Measurements from ENCODE around the gene FCRL2. TPM values are rescaled to one million over a fixed set of nuclear protein-coding genes. Genes with fewer than 3 reads are reported as not detected.

The FCRL2 gene
- total RNA-seq, 2 donors from 2014 or later: not detected

DNA sequence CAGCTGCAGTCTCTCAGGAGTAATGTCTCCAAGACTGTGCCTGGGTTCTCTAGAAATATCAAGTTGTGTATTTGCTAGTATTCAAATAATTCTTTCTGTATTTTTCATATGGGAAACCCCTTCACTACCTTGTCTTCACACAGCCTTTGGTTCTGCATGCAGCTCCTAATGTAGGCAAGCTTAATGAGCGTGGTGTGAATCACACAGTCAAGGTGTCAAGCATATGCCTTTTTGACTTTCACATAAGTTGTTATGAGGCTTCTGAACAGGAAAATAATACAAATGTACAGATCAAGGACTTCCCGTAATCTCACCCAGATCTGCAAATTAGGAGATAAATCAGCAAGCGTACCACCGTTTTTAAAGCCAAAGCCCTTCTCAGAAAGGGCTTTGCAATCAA, 76.2 kb downstream of the FCRL2 start, which contains the start of gene FCRL3:
TSS of gene FCRL3 (minus strand) at position 38 of the 400 bp plus-strand sequence. CDS start 280 bp downstream, outside the sequence.
- no peak within 1 kb of the TSS for H3K4me3 ChIP-seq

DNA sequence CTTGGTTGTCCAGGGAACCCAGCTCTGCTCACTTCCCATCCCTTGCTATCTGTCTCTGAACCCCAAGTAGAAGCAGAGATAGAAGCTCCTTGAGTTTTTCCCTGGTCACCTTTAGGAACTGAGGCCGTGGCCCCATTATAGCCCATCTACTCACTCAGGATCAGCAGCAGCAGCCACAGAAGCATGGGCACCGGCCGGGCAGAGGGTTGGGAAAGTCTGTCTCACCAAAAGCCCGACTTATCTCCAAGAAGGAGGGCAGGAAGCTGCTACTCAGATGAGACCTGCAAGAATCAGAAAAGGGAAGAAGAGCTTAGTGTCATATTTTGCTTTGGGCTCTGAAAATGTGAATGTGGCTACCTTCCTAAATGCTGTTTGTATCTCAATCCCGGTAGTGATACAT, 76.6 kb downstream of the FCRL2 start:
- no peak overlapping the region for H3K27ac ChIP-seq
- H3K4me3 ChIP-seq: no peak overlapping the region
- ATAC-seq (ENCODE audit: insufficient number of reproducible peaks, low FRiP score, low read depth): no peak
- DNase-seq (ENCODE audit: low spot score): no peak
- TF ChIP-seq, protein P1, sequence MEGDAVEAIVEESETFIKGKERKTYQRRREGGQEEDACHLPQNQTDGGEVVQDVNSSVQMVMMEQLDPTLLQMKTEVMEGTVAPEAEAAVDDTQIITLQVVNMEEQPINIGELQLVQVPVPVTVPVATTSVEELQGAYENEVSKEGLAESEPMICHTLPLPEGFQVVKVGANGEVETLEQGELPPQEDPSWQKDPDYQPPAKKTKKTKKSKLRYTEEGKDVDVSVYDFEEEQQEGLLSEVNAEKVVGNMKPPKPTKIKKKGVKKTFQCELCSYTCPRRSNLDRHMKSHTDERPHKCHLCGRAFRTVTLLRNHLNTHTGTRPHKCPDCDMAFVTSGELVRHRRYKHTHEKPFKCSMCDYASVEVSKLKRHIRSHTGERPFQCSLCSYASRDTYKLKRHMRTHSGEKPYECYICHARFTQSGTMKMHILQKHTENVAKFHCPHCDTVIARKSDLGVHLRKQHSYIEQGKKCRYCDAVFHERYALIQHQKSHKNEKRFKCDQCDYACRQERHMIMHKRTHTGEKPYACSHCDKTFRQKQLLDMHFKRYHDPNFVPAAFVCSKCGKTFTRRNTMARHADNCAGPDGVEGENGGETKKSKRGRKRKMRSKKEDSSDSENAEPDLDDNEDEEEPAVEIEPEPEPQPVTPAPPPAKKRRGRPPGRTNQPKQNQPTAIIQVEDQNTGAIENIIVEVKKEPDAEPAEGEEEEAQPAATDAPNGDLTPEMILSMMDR (IDR thresholded peaks at IDR 0.05): no peak
- no peaks in the 10 kb centered on the region for H3K4me1 ChIP-seq (ENCODE audit: control insufficient read depth in 1 of 2, low read depth in 2 of 2)
- no peaks in the 10 kb centered on the region for H3K36me3 ChIP-seq
- H3K27me3 ChIP-seq (replicated peaks; ENCODE audit: insufficient read depth): no peaks in the 10 kb centered on the region
- no peaks in the 10 kb centered on the region for H3K9me3 ChIP-seq

More for the DNA sequence above, 76.2 kb downstream of the FCRL2 start, which contains the start of gene FCRL3:
- no peaks in the 10 kb centered on the region for H3K36me3 ChIP-seq
- H3K4me1 ChIP-seq (ENCODE audit: control insufficient read depth in 1 of 2, low read depth in 2 of 2): no peaks in the 10 kb centered on the region
- no peak for DNase-seq (ENCODE audit: low spot score)
- no peak for ATAC-seq (ENCODE audit: insufficient number of reproducible peaks, low FRiP score, low read depth)
- no peaks in the 10 kb centered on the region for H3K9me3 ChIP-seq
- TF ChIP-seq, protein P1 (IDR thresholded peaks at IDR 0.05): no peak
- no peak within 1 kb of the TSS for H3K27ac ChIP-seq
- H3K27me3 ChIP-seq (replicated peaks; ENCODE audit: insufficient read depth): no peaks in the 10 kb centered on the region

DNA sequence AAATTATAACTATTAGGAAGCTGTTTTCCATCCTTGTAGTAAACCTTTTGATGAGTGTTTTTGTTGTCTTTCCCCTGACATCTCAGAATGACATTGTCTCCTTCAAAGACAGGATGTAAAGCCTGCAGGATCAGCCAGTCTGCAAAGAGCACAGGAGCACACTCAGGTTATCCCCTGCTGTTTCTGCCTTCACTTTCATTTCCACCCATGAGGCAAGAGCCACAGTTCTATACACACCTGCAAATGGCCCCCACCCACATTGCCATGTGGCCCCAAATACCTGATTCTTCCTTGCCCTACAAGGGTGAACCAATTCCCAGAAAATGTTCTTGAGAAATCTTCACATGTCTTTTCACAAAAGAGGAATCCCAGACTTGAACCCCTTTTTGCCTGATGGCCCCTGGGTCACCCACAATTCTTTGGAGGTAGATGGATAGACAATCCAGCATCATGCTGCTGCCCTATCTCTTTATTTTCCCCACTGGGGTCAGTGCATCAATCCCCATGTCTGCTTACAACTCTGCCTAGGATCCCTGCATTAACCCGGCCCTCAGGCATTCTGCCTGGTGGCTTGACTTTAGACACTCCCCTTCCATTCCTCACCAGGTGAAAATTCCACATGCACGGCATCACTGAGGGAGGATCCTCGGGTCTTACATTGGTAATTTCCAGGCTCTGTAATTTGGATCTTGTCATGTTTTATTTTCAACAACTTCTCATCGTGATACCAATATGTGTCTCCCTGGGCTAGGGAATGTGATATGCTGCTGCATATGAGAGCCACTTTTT, 79.0 kb downstream of the FCRL2 start:
- no peaks in the 10 kb centered on the region for H3K36me3 ChIP-seq
- no peak overlapping the region for H3K27ac ChIP-seq
- no peaks in the 10 kb centered on the region for H3K4me1 ChIP-seq (ENCODE audit: control insufficient read depth in 1 of 2, low read depth in 2 of 2)
- ATAC-seq (ENCODE audit: insufficient number of reproducible peaks, low FRiP score, low read depth) (no peak), DNase-seq (ENCODE audit: low spot score) (no peak)
- TF ChIP-seq, protein P1 (IDR thresholded peaks at IDR 0.05): no peak
- no peaks in the 10 kb centered on the region for H3K27me3 ChIP-seq (replicated peaks; ENCODE audit: insufficient read depth)
- H3K4me3 ChIP-seq: no peak overlapping the region
- no peaks in the 10 kb centered on the region for H3K9me3 ChIP-seq

DNA sequence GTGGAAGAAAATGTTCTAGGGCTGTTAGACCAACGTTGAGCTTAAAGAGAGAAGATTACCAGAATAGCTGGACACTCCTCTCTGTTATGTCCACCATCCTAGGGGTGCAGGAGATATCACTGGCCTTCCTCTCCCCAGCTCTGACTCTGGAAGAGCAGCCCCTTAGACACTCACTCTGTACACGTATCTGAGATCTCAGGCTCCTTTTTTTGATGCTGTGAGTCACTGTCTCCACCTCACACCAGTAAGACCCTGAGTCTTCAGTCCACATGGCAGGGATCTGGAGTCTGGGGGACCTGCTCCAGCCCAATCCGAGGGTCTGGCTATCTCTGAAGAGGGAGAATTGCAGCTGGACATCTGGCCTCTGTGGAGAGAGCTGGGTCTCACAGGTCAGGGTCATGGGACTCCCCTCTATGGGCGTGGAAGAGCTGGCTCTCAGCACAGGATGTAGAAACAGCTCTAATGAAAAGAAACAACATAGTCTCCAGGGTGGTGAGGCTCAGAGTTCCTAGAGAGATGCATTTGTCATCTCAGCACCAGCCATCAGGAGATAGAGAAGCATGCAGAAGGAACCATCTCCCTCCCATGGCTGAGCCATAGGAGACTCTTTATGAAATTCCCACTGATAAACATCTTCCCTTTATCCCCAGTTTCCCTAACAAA, 79.8 kb downstream of the FCRL2 start:
- ATAC-seq (ENCODE audit: insufficient number of reproducible peaks, low FRiP score, low read depth): no peak
- H3K9me3 ChIP-seq: no peaks in the 10 kb centered on the region
- no peaks in the 10 kb centered on the region for H3K4me1 ChIP-seq (ENCODE audit: control insufficient read depth in 1 of 2, low read depth in 2 of 2)
- DNase-seq (ENCODE audit: low spot score): no peak
- TF ChIP-seq, protein P1 (IDR thresholded peaks at IDR 0.05): no peak
- H3K36me3 ChIP-seq: no peaks in the 10 kb centered on the region
- no peak overlapping the region for H3K27ac ChIP-seq
- H3K4me3 ChIP-seq: no peak overlapping the region
- no peaks in the 10 kb centered on the region for H3K27me3 ChIP-seq (replicated peaks; ENCODE audit: insufficient read depth)

Other genes with a start within 250 kb of the FCRL2 start
- gene FCRL5, start 224.6 kb downstream of the FCRL2 start, total RNA-seq: under 1 TPM; 0.21 to 0.54 TPM
- gene FCRL4, start 179.0 kb downstream of the FCRL2 start, total RNA-seq: not detected
- gene FCRL3, start 76.4 kb downstream of the FCRL2 start, total RNA-seq: not detected
- 1 to 10 TPM in 1 of 2 donors, not detected in 1; 1.8 TPM for gene FCRL1, start 43.0 kb upstream of the FCRL2 start, total RNA-seq
- under 1 TPM in 1 of 2 donors, not detected in 1; 0.28 TPM for gene CD5L, start 64.7 kb upstream of the FCRL2 start, total RNA-seq
- gene KIRREL1, start 216.5 kb upstream of the FCRL2 start, total RNA-seq: 100 to 1,000 TPM; 111 to 136 TPM

All from thoracic aorta (tissue), 2 donors.